ENCODE data around the gene PARD3.

Gene PARD3

GRCh38 chr10:34139559-34139958, 675.5 kb downstream of the PARD3 start:
- DNase-seq = no peak

GRCh38 chr10:34137955-34138354, 677.1 kb downstream of the PARD3 start:
- no peak for DNase-seq

GRCh38 chr10:34137201-34137600, 677.9 kb downstream of the PARD3 start:
- DNase-seq = no peak

- DNase-seq = no peak
Observed at GRCh38 chr10:34135515-34135914, 679.6 kb downstream of the PARD3 start.

GRCh38 chr10:34134602-34135001, 680.5 kb downstream of the PARD3 start:
- DNase-seq = no peak

- DNase-seq = no peak
Observed at GRCh38 chr10:34133406-34133805, 681.7 kb downstream of the PARD3 start.

GRCh38 chr10:34131152-34131551, 683.9 kb downstream of the PARD3 start:
- DNase-seq = no peak

- no peak for DNase-seq
Observed at GRCh38 chr10:34127676-34128075, 687.4 kb downstream of the PARD3 start.

- no peak for DNase-seq
Observed at GRCh38 chr10:34126371-34127151, 688.5 kb downstream of the PARD3 start.

- DNase-seq = no peak
Observed at GRCh38 chr10:34125702-34126101, 689.4 kb downstream of the PARD3 start.

GRCh38 chr10:34124522-34125035, 690.5 kb downstream of the PARD3 start:
- DNase-seq = no peak

- peak in 1 of 2 experiments; percentile 1 for DNase-seq
Observed at GRCh38 chr10:34121781-34122622, 693.1 kb downstream of the PARD3 start.

- no peak for DNase-seq
Observed at GRCh38 chr10:34121125-34121753, 693.9 kb downstream of the PARD3 start.

- DNase-seq = no peak
Observed at GRCh38 chr10:34119456-34119855, 695.6 kb downstream of the PARD3 start.

GRCh38 chr10:34116681-34117271, 698.3 kb downstream of the PARD3 start:
- DNase-seq = no peak

GRCh38 chr10:34116220-34116641, 698.9 kb downstream of the PARD3 start:
- no peak for DNase-seq

GRCh38 chr10:34114914-34115313, 700.2 kb downstream of the PARD3 start:
- no peak for DNase-seq

- no peak for DNase-seq
Observed at GRCh38 chr10:34113504-34114225, 701.4 kb downstream of the PARD3 start.

- DNase-seq = no peak
Observed at GRCh38 chr10:34112171-34112782, 702.8 kb downstream of the PARD3 start.

GRCh38 chr10:34111179-34111578, 703.9 kb downstream of the PARD3 start:
- DNase-seq = no peak

- no peak for DNase-seq
Observed at GRCh38 chr10:34109952-34110702, 705.0 kb downstream of the PARD3 start.
